K562 (cell line): ENCODE data around the gene MMEL1.

Source experiments
- ATF7 ChIP-seq: fragments of 450-650 bp; IDR thresholded peaks from 2 replicates; pipeline ENCODE4 v1.7.1; 2014; ENCODE audit warnings: mild to moderate bottlenecking, moderate library complexity
- GABPB1 ChIP-seq: sonication (generic); formaldehyde crosslinking; IDR thresholded peaks from 2 replicates; pipeline ENCODE4 v1.8.0; 2022; ENCODE audit warnings: mild to moderate bottlenecking, missing genetic modification reagents
- HMG20B ChIP-seq: fragments of 250-450 bp; sonication (Bioruptor Pico); IDR thresholded peaks from 2 replicates; pipeline ENCODE4 v1.5.0; 2021; ENCODE audit warnings: mild to moderate bottlenecking
- HNRNPH1 ChIP-seq: fragments of 200-400 bp; formaldehyde crosslinking; optimal IDR thresholded peaks from 2 replicates; pipeline ENCODE3; 2017; ENCODE audit warnings: low read depth, mild to moderate bottlenecking, low read length, moderate library complexity
- NR4A1 ChIP-seq, 2 experiments: fragments of 250-450 bp in 1 of 2; fragments of 450-650 bp in 1 of 2; sonication (Bioruptor Pico) in 1 of 2; IDR thresholded peaks; 2 replicates each; pipeline versions ENCODE4 v1.4.0 to v1.6.1; 2016 to 2020; ENCODE audit warnings: mild to moderate bottlenecking in 2 of 2, missing compliant biosample characterization in 1 of 2, missing genetic modification characterization in 1 of 2, moderate library complexity in 1 of 2
- SMARCB1 ChIP-seq: IDR thresholded peaks from 2 replicates; pipeline ENCODE4 v1.6.1; 2011; ENCODE audit warnings: improper control_type of control experiment, low read depth; ENCODE audit not compliant: insufficient read length
- SMC3 ChIP-seq: conservative IDR thresholded peaks from 2 replicates; pipeline ENCODE4 v1.6.1; 2011; ENCODE audit warnings: low read depth, low read length, improper control_type of control experiment; ENCODE audit not compliant: insufficient read depth
- THAP12 ChIP-seq: fragments of 250-450 bp; sonication (Bioruptor Pico); IDR thresholded peaks from 2 replicates; pipeline ENCODE4 v1.9.0; 2021; ENCODE audit warnings: mild to moderate bottlenecking, inconsistent platforms
- ZNF184 ChIP-seq: sonication (generic); formaldehyde crosslinking; IDR thresholded peaks from 2 replicates; pipeline ENCODE4 v1.5.0; 2020; ENCODE audit warnings: missing genetic modification reagents
- TF ChIP-seq, protein P1 (sequence below), 3 experiments: IDR thresholded peaks in 2 of 3; conservative IDR thresholded peaks in 1 of 3; 2 replicates each; pipeline ENCODE4 v1.5.1; 2011 to 2012; ENCODE audit warnings: low read length in 3 of 3, mild to moderate bottlenecking in 3 of 3, control low read depth in 2 of 3, improper control_type of control experiment in 1 of 3, inconsistent platforms in 1 of 3, low read depth in 1 of 3, mixed read lengths in 1 of 3, moderate library complexity in 1 of 3; ENCODE audit not compliant: insufficient read depth in 2 of 3
- TF ChIP-seq, protein P2 (sequence below): fragments of 450-650 bp; IDR thresholded peaks from one replicate; pipeline ENCODE4 v1.6.1; 2018; ENCODE audit warnings: mild to moderate bottlenecking, moderate library complexity; ENCODE audit not compliant: partially characterized antibody

- TF ChIP-seq, protein P1, sequence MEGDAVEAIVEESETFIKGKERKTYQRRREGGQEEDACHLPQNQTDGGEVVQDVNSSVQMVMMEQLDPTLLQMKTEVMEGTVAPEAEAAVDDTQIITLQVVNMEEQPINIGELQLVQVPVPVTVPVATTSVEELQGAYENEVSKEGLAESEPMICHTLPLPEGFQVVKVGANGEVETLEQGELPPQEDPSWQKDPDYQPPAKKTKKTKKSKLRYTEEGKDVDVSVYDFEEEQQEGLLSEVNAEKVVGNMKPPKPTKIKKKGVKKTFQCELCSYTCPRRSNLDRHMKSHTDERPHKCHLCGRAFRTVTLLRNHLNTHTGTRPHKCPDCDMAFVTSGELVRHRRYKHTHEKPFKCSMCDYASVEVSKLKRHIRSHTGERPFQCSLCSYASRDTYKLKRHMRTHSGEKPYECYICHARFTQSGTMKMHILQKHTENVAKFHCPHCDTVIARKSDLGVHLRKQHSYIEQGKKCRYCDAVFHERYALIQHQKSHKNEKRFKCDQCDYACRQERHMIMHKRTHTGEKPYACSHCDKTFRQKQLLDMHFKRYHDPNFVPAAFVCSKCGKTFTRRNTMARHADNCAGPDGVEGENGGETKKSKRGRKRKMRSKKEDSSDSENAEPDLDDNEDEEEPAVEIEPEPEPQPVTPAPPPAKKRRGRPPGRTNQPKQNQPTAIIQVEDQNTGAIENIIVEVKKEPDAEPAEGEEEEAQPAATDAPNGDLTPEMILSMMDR (IDR thresholded peaks at IDR 0.05 in 2 of 3, conservative IDR thresholded peaks at IDR 0.05 in 1 of 3; ENCODE audit: insufficient read depth in 2 of 3, low read depth in 1 of 3, low read length in 3 of 3), result peak in 2 of 3 experiments; percentile 35 to 51; a peak in 4 of 6 replicates
- TF ChIP-seq, protein P2, sequence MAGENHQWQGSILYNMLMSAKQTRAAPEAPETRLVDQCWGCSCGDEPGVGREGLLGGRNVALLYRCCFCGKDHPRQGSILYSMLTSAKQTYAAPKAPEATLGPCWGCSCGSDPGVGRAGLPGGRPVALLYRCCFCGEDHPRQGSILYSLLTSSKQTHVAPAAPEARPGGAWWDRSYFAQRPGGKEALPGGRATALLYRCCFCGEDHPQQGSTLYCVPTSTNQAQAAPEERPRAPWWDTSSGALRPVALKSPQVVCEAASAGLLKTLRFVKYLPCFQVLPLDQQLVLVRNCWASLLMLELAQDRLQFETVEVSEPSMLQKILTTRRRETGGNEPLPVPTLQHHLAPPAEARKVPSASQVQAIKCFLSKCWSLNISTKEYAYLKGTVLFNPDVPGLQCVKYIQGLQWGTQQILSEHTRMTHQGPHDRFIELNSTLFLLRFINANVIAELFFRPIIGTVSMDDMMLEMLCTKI, result no peak
- TF ChIP-seq THAP12 (CRISPR knock-in tag), result no peak
- TF ChIP-seq GABPB1 (CRISPR knock-in tag), result peak; percentile 54; the same call in 1 of the 2 replicates
- no peak for TF ChIP-seq ZNF184 (CRISPR knock-in tag)
- no peak for TF ChIP-seq HNRNPH1
- TF ChIP-seq ATF7, result no peak
- no peak for TF ChIP-seq SMARCB1
- TF ChIP-seq SMC3, result no peak
- no peak for TF ChIP-seq HMG20B (CRISPR knock-in tag)
- TF ChIP-seq NR4A1 (CRISPR knock-in tag; IDR thresholded peaks at IDR 0.05), result no peak
- TF ChIP-seq NR4A1 (tag; IDR thresholded peaks at IDR 0.05), result no peak
Observed at GRCh38 chr1:2556678-2557481, 75.9 kb downstream of the MMEL1 start.
